ENCODE results near the gene CLEC2B.
"Not testable (repeated sequence)": the region's sequence is repeated elsewhere in the genome, so short reads cannot be mapped to it uniquely, and the experiment has no call there.

Gene CLEC2B

GRCh38 chr12:9869307-9870161, at the start of gene CLEC2B:
CLEC2B (minus strand) TSS chr12:9869354.
- DNase-seq, result no peak

GRCh38 chr12:9911708-9912107, 42.6 kb upstream of the CLEC2B start:
- DNase-seq, result no peak

- no peak for DNase-seq
Observed at GRCh38 chr12:9910716-9911421, 41.7 kb upstream of the CLEC2B start.

GRCh38 chr12:9909724-9910123, 40.6 kb upstream of the CLEC2B start:
- DNase-seq, result no peak

- no peak for DNase-seq
Observed at GRCh38 chr12:9908350-9908749, 39.2 kb upstream of the CLEC2B start.

- DNase-seq, result no peak
Observed at GRCh38 chr12:9907769-9908168, 38.6 kb upstream of the CLEC2B start.

GRCh38 chr12:9906873-9907272, 37.7 kb upstream of the CLEC2B start:
- DNase-seq, result peak; percentile 5

GRCh38 chr12:9902539-9903228, 33.5 kb upstream of the CLEC2B start:
- DNase-seq, result no peak

- DNase-seq, result no peak
Observed at GRCh38 chr12:9900930-9901329, 31.8 kb upstream of the CLEC2B start.

GRCh38 chr12:9899209-9899608, 30.1 kb upstream of the CLEC2B start:
- no peak for DNase-seq

GRCh38 chr12:9897535-9897934, 28.4 kb upstream of the CLEC2B start:
- DNase-seq, result no peak

- no peak for DNase-seq
Observed at GRCh38 chr12:9895215-9895971, 26.2 kb upstream of the CLEC2B start.

- DNase-seq, result no peak
Observed at GRCh38 chr12:9888665-9889273, 19.6 kb upstream of the CLEC2B start.

- no peak for DNase-seq
Observed at GRCh38 chr12:9883175-9883574, 14.0 kb upstream of the CLEC2B start.

GRCh38 chr12:9881988-9882387, 12.8 kb upstream of the CLEC2B start:
- no peak for DNase-seq

- DNase-seq, result no peak
Observed at GRCh38 chr12:9881246-9881645, 12.1 kb upstream of the CLEC2B start, which contains the start of gene KLRF2. KLRF2 (plus strand) TSS chr12:9881489; CDS start chr12:9881596, 107 bp downstream.

GRCh38 chr12:9880532-9881078, 11.5 kb upstream of the CLEC2B start:
- no peak for DNase-seq

GRCh38 chr12:9876120-9876519, 7.0 kb upstream of the CLEC2B start:
- DNase-seq, result not testable (repeated sequence)

- DNase-seq, result no peak
Observed at GRCh38 chr12:9872742-9873141, 3.6 kb upstream of the CLEC2B start.

GRCh38 chr12:9872162-9872561, 3.0 kb upstream of the CLEC2B start:
- DNase-seq, result no peak

GRCh38 chr12:9870286-9870866, 1.2 kb upstream of the CLEC2B start:
- no peak for DNase-seq

- DNase-seq, result no peak
Observed at GRCh38 chr12:9868951-9869306, 225 bp downstream of the CLEC2B start.

Measured in activated CD4-positive, alpha-beta T cell treated with anti-CD3 and anti-CD28 coated beads, Interleukin-2, amount 50 U/mL, for 1 hour (primary cell).